Liver (tissue), 9 donors: Measurements from ENCODE around the gene AVL9. TPM values are rescaled to one million over a fixed set of nuclear protein-coding genes. Genes with fewer than 3 reads are reported as not detected.

Source experiments
- DNase-seq: peaks from one replicate; pipeline ENCODE4 v3.0.0-alpha.2; 2017; ENCODE audit warnings: low spot score
- H3K27ac ChIP-seq, 2 donors: one replicate each; pipeline ENCODE4 v1.7.0; 2013; ENCODE audit warnings: inconsistent platforms in 2 of 2, low read length in 2 of 2, control low read depth in 1 of 2, low read depth in 1 of 2, mild to moderate bottlenecking in 1 of 2
- H3K27me3 ChIP-seq, 4 donors: one replicate each; pipeline versions ENCODE4 v1.6.1 to v1.7.0; 2013; ENCODE audit warnings: low read length in 3 of 4, inconsistent platforms in 1 of 4, mild to moderate bottlenecking in 1 of 4, moderate library complexity in 1 of 4; ENCODE audit not compliant: control insufficient read depth in 4 of 4, insufficient read depth in 4 of 4
- H3K36me3 ChIP-seq, 4 donors: one replicate each; pipeline versions ENCODE4 v1.6.1 to v1.7.0; 2013; ENCODE audit warnings: low read length in 3 of 4, mild to moderate bottlenecking in 3 of 4, low read depth in 1 of 4, moderate library complexity in 1 of 4; ENCODE audit not compliant: control insufficient read depth in 4 of 4, insufficient read depth in 3 of 4
- H3K4me1 ChIP-seq, 4 donors: one replicate each; pipeline versions ENCODE4 v1.6.1 to v1.7.0; 2013; ENCODE audit warnings: low read length in 3 of 4, mild to moderate bottlenecking in 3 of 4, moderate library complexity in 1 of 4; ENCODE audit not compliant: control insufficient read depth in 4 of 4, insufficient read depth in 4 of 4
- H3K4me3 ChIP-seq, 3 donors: one replicate each; pipeline versions ENCODE4 v1.6.1 to v1.7.0; 2013; ENCODE audit warnings: low read length in 3 of 3, control low read depth in 1 of 3, low read depth in 1 of 3, mild to moderate bottlenecking in 1 of 3
- H3K9ac ChIP-seq, 2 donors: one replicate each; pipeline ENCODE4 v1.7.0; 2013; ENCODE audit warnings: low read length in 2 of 2, mild to moderate bottlenecking in 2 of 2, moderate library complexity in 2 of 2, control low read depth in 1 of 2, low read depth in 1 of 2
- H3K9me3 ChIP-seq, 4 donors: one replicate each; pipeline versions ENCODE4 v1.6.1 to v1.7.0; 2013; ENCODE audit warnings: low read length in 3 of 4; ENCODE audit not compliant: control insufficient read depth in 4 of 4
- EGR1 ChIP-seq, 2 donors: IDR thresholded peaks; 2 replicates each; pipeline ENCODE4 v1.6.1; 2016 to 2018; ENCODE audit warnings: antibody characterized with exemption in 2 of 2, low read depth in 2 of 2
- FOXA2 ChIP-seq: IDR thresholded peaks from 2 replicates; pipeline ENCODE4 v1.6.1; 2016; ENCODE audit warnings: antibody characterized with exemption
- GABPA ChIP-seq, 2 donors: IDR thresholded peaks in 1 of 2; conservative IDR thresholded peaks in 1 of 2; 2 replicates each; pipeline ENCODE4 v1.6.1; 2016; ENCODE audit warnings: antibody characterized with exemption in 2 of 2, mild to moderate bottlenecking in 1 of 2, moderate library complexity in 1 of 2
- HNF4A ChIP-seq, 2 donors: conservative IDR thresholded peaks; 2 replicates each; pipeline ENCODE4 v1.6.1; 2016; ENCODE audit warnings: antibody characterized with exemption in 2 of 2, mild to moderate bottlenecking in 2 of 2
- HNF4G ChIP-seq: IDR thresholded peaks from 2 replicates; pipeline ENCODE4 v1.6.1; 2016; ENCODE audit warnings: antibody characterized with exemption
- JUND ChIP-seq, 2 donors: IDR thresholded peaks; 2 replicates each; pipeline ENCODE4 v1.6.1; 2016; ENCODE audit warnings: antibody characterized with exemption in 2 of 2
- NR2F2 ChIP-seq: IDR thresholded peaks from 2 replicates; pipeline ENCODE4 v1.6.1; 2016; ENCODE audit warnings: antibody characterized with exemption
- RAD21 ChIP-seq, 2 donors: IDR thresholded peaks; 2 replicates each; pipeline ENCODE4 v1.6.1; 2016; ENCODE audit warnings: antibody characterized with exemption in 2 of 2, mild to moderate bottlenecking in 2 of 2
- RXRA ChIP-seq, 2 donors: IDR thresholded peaks; 2 replicates each; pipeline ENCODE4 v1.6.1; 2017 to 2018; ENCODE audit warnings: antibody characterized with exemption in 2 of 2, mild to moderate bottlenecking in 1 of 2
- SP1 ChIP-seq: IDR thresholded peaks from 2 replicates; pipeline ENCODE4 v1.6.1; 2018; ENCODE audit warnings: antibody characterized with exemption, mild to moderate bottlenecking
- TAF1 ChIP-seq: conservative IDR thresholded peaks from 2 replicates; pipeline ENCODE4 v1.6.1; 2016; ENCODE audit warnings: antibody characterized with exemption, mild to moderate bottlenecking
- YY1 ChIP-seq: IDR thresholded peaks from 2 replicates; pipeline ENCODE4 v1.6.1; 2016; ENCODE audit warnings: antibody characterized with exemption, mild to moderate bottlenecking
- WGBS: extraction: QIAGEN DNeasy Blood & Tissue Kit; methylation state at CpG from one replicate; pipeline ENCODE4 v1.1.7; 2013; 5-methylcytosine and 5-hydroxymethylcytosine counted together
- polyA plus RNA-seq, 2 donors: library from polyadenylated mRNA; stranded (reverse) in 1 of 2; unstranded in 1 of 2; fragments of 200-250 nt in 1 of 2; fragments of >200 nt in 1 of 2; fragmentation: Nextera tagmentation in 1 of 2; extraction: Ambion mirVana in 1 of 2; gene quantifications; one replicate each; pipeline versions ENCODE4 v1.2.1 to v1.2.3, GENCODE V29; 2013 to 2015
- total RNA-seq, 2 donors: library from RNA; depleted of rRNA; stranded (reverse); fragments of >200 nt; gene quantifications; one replicate each; pipeline ENCODE4 v1.2.3, GENCODE V29; 2014
- TF ChIP-seq, protein P1 (sequence below): IDR thresholded peaks from 2 replicates; pipeline ENCODE4 v1.6.1; 2016; ENCODE audit warnings: antibody characterized with exemption
- TF ChIP-seq, protein P2 (sequence below): IDR thresholded peaks from 2 replicates; pipeline ENCODE4 v1.6.1; 2016; ENCODE audit warnings: antibody characterized with exemption
- TF ChIP-seq, protein P3 (sequence below): IDR thresholded peaks from 2 replicates; pipeline ENCODE4 v1.6.1; 2016; ENCODE audit warnings: antibody characterized with exemption, mild to moderate bottlenecking
- donor health status: healthy.
- donor health status: healthy.
- donor health status: healthy.
- donor health status: healthy.
- donor health status: healthy.

AVL9 gene
- total and polyA plus RNA-seq, 4 donors, result 5.5 to 18.5 (median 11.6) TPM

DNA sequence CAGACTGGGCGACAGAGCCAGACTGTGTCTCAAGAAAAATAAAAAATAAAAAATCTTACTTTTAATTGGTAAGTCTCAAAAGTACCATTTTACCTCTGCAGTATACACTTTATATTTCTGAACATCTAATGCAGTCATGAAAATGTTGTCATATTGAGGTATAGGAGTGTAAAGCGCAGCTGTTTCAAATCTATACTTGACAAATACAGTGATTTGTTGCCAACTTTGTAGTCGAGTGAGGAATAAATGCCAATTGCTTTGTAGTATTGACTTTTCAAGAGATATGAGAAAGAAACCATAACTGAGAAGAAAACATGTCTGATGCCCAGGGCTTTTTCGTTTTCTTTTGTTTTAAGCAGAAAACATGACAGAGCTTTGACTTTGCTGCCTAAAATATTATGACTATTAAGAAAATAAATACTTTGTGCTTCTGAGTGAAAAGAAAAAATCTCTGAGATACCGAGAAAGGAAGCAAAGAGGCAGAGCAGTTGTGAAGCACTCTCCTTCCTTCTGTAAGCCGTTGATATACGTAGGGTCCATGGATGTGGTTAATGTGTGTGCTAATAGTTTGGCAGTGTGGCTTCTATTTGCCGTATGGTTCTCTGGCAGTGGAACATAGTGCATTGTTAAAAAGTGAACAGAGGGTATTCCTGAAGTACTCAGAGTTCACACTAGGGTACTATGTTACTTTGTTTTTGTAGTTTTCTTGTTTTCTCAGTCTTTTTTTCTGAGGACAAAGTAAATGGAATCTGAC, 38.2 kb downstream of the AVL9 start:
- 74% methylated on average over 8 of the region's 8 CpGs for WGBS
- TF ChIP-seq, protein P1, sequence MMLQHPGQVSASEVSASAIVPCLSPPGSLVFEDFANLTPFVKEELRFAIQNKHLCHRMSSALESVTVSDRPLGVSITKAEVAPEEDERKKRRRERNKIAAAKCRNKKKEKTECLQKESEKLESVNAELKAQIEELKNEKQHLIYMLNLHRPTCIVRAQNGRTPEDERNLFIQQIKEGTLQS, result no peak
- TF ChIP-seq GABPA (IDR thresholded peaks at IDR 0.05 in 1 of 2, conservative IDR thresholded peaks at IDR 0.05 in 1 of 2) (no peak), RAD21 (IDR thresholded peaks at IDR 0.05) (no peak), JUND (IDR thresholded peaks at IDR 0.05) (no peak), HNF4A (conservative IDR thresholded peaks at IDR 0.05) (no peak), RXRA (IDR thresholded peaks at IDR 0.05) (no peak)
- DNase-seq, result no peak
- Histone ChIP-seq H3K36me3 (peaks cover 0 to 2% (median 0%) of the 10 kb centered on the region in 4 donors), H3K27me3 (no peaks in the 10 kb centered on the region), H3K4me1 (peaks cover 0 to 1% (median 0%) of the 10 kb centered on the region in 4 donors), H3K9me3 (no peaks in the 10 kb centered on the region), H3K27ac (no peak overlapping the region), H3K9ac (no peak overlapping the region), H3K4me3 (no peak overlapping the region)

DNA sequence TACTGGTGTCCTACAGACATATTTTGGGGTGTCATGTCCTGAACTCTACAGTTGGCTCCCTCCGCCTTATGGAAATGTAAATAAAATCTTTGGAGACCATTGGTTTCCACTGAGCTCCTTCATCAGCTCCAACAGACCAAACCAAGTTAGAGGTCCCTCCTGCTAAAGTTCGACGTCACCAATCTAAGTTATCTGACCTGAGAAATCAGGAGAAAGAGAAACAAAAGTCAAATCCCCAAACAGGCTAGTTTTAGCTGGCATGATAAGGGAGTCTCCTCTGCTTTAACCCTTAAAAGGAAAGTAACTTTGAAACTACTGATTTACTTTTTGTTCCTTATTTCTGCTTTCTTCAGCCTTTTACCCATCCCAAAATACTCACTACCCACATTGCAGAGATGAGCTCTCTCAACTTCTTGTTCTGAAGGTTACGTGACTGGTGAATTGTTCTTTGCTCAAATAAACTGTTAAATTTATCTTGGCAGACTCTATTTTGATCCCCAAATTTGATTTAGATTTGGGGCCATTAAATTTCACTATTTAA, 39.9 kb downstream of the AVL9 start:
- H3K4me3 ChIP-seq, result no peak overlapping the region
- H3K4me1 ChIP-seq, result peaks cover 0 to 1% (median 0%) of the 10 kb centered on the region in 4 donors
- TF ChIP-seq NR2F2 (no peak), GABPA (IDR thresholded peaks at IDR 0.05 in 1 of 2, conservative IDR thresholded peaks at IDR 0.05 in 1 of 2) (no peak)
- H3K27ac ChIP-seq, result no peak overlapping the region
- H3K9ac ChIP-seq, result no peak overlapping the region
- H3K27me3 ChIP-seq, result no peaks in the 10 kb centered on the region
- no peak for DNase-seq
- no peaks in the 10 kb centered on the region for H3K9me3 ChIP-seq
- WGBS, result 79% methylated on average over 4 of the region's 4 CpGs
- H3K36me3 ChIP-seq, result peaks cover 0 to 2% (median 0%) of the 10 kb centered on the region in 4 donors

DNA sequence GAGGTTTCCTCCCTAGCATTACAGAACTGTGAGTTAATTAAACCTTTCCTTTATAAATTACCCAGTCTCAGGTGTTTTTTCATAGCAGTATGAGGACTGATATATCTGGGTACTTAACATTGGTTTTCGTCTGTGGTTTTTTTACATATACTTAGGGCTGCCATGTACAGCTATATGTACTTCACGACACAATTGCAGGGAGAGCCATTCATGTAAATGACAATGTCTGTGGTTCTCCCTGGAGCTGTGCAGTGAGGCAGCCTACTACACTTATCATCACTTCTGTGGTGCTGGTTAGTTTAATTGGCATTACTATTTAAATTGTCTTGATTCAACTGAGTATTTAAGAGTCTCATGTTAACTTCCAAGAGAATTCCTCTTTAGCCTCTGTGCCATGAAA, 40.7 kb downstream of the AVL9 start:
- Histone ChIP-seq H3K4me1 (peaks cover 0 to under 1% (median 0%) of the 10 kb centered on the region in 4 donors), H3K36me3 (peaks cover 0 to 2% (median 0%) of the 10 kb centered on the region in 4 donors), H3K4me3 (no peak overlapping the region), H3K9ac (no peak overlapping the region), H3K9me3 (no peaks in the 10 kb centered on the region), H3K27me3 (no peaks in the 10 kb centered on the region), H3K27ac (no peak overlapping the region)
- TF ChIP-seq RAD21 (IDR thresholded peaks at IDR 0.05) (no peak), RXRA (IDR thresholded peaks at IDR 0.05) (no peak), YY1 (no peak), TAF1 (no peak), EGR1 (IDR thresholded peaks at IDR 0.05; ENCODE audit: low read depth in 2 of 2) (no peak), SP1 (no peak), HNF4G (no peak), HNF4A (conservative IDR thresholded peaks at IDR 0.05) (no peak), GABPA (IDR thresholded peaks at IDR 0.05 in 1 of 2, conservative IDR thresholded peaks at IDR 0.05 in 1 of 2) (no peak), FOXA2 (no peak)
- TF ChIP-seq, protein P2, sequence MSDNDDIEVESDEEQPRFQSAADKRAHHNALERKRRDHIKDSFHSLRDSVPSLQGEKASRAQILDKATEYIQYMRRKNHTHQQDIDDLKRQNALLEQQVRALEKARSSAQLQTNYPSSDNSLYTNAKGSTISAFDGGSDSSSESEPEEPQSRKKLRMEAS, result no peak
- TF ChIP-seq, protein P3, sequence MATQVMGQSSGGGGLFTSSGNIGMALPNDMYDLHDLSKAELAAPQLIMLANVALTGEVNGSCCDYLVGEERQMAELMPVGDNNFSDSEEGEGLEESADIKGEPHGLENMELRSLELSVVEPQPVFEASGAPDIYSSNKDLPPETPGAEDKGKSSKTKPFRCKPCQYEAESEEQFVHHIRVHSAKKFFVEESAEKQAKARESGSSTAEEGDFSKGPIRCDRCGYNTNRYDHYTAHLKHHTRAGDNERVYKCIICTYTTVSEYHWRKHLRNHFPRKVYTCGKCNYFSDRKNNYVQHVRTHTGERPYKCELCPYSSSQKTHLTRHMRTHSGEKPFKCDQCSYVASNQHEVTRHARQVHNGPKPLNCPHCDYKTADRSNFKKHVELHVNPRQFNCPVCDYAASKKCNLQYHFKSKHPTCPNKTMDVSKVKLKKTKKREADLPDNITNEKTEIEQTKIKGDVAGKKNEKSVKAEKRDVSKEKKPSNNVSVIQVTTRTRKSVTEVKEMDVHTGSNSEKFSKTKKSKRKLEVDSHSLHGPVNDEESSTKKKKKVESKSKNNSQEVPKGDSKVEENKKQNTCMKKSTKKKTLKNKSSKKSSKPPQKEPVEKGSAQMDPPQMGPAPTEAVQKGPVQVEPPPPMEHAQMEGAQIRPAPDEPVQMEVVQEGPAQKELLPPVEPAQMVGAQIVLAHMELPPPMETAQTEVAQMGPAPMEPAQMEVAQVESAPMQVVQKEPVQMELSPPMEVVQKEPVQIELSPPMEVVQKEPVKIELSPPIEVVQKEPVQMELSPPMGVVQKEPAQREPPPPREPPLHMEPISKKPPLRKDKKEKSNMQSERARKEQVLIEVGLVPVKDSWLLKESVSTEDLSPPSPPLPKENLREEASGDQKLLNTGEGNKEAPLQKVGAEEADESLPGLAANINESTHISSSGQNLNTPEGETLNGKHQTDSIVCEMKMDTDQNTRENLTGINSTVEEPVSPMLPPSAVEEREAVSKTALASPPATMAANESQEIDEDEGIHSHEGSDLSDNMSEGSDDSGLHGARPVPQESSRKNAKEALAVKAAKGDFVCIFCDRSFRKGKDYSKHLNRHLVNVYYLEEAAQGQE, result no peak
- DNase-seq, result no peak
- WGBS, result 96% methylated on average over 2 of the region's 2 CpGs
